HEK293 (cell line): ENCODE data around the gene JOSD1.

Source experiments
- CTCF ChIA-PET: fragments of 350-600 bp; formaldehyde crosslinking; extraction: SDS; loops from one replicate; lab custom pipeline; 2021; ENCODE audit warnings: antibody characterized with exemption; lab: Yijun Ruan, JAX
- POLR2A ChIA-PET: fragments of 300-600 bp; formaldehyde crosslinking; extraction: SDS; loops from one replicate; lab custom pipeline; 2020; ENCODE audit warnings: antibody characterized with exemption, inconsistent platforms; lab: Yijun Ruan, JAX
- H3K27ac ChIP-seq: fragments of 200-500 bp; sonication (Bioruptor generic); 2 replicates; pipeline ENCODE4 v1.5.1; 2014; ENCODE audit warnings: low read depth, low read length, control low read depth, inconsistent platforms; ENCODE audit errors: extremely low read depth
- H3K36me3 ChIP-seq, 2 experiments: fragments of 200-500 bp in 1 of 2; sonication (Bioruptor generic) in 1 of 2; 1 replicate in 1 of 2; 2 replicates in 1 of 2; pipeline ENCODE4 v1.5.1; 2014 to 2017; ENCODE audit warnings: inconsistent platforms in 2 of 2, low read length in 2 of 2; ENCODE audit not compliant: control insufficient read depth in 2 of 2, insufficient read depth in 1 of 2
- H3K4me1 ChIP-seq: fragments of 200-500 bp; sonication (Bioruptor generic); 2 replicates; pipeline ENCODE4 v1.5.1; 2014; ENCODE audit warnings: mild to moderate bottlenecking, low read length, inconsistent platforms; ENCODE audit not compliant: control insufficient read depth, insufficient read depth
- H3K4me3 ChIP-seq: 2 replicates; pipeline ENCODE4 v1.5.1; 2011; ENCODE audit warnings: low read depth, mild to moderate bottlenecking, control low read depth, low read length, moderate library complexity
- H3K9me3 ChIP-seq: fragments of 200-500 bp; sonication (Bioruptor generic); 2 replicates; pipeline ENCODE4 v1.5.1; 2014; ENCODE audit warnings: low read depth, low read length, inconsistent platforms; ENCODE audit not compliant: control insufficient read depth, insufficient read depth
- FEZF1 ChIP-seq: fragments of 450-650 bp; formaldehyde crosslinking; IDR thresholded peaks from 2 replicates; pipeline ENCODE4 v1.5.1; 2016; ENCODE audit warnings: missing biosample characterization, missing genetic modification characterization
- HOXA7 ChIP-seq: sonication (generic); formaldehyde crosslinking; IDR thresholded peaks from 2 replicates; pipeline ENCODE4 v1.8.1; 2022; ENCODE audit warnings: missing genetic modification reagents, borderline replicate concordance
- SALL2 ChIP-seq: fragments of 450-650 bp; formaldehyde crosslinking; IDR thresholded peaks from 2 replicates; pipeline ENCODE4 v1.5.0; 2017; ENCODE audit warnings: missing biosample characterization, mild to moderate bottlenecking, missing genetic modification characterization, borderline replicate concordance
- TCF7L2 ChIP-seq: IDR thresholded peaks from 2 replicates; pipeline ENCODE4 v1.6.1; 2011; ENCODE audit warnings: low read depth, mild to moderate bottlenecking, inconsistent platforms, low read length, moderate library complexity, borderline replicate concordance
- TSHZ1 ChIP-seq: fragments of 450-650 bp; formaldehyde crosslinking; IDR thresholded peaks from 2 replicates; pipeline ENCODE4 v1.5.1; 2016; ENCODE audit warnings: missing biosample characterization, missing genetic modification characterization, borderline replicate concordance
- ZBTB1 ChIP-seq: fragments of 450-650 bp; formaldehyde crosslinking; IDR thresholded peaks from 2 replicates; pipeline ENCODE4 v1.5.1; 2016; ENCODE audit warnings: missing biosample characterization, missing genetic modification characterization
- ZBTB20 ChIP-seq: fragments of 450-650 bp; formaldehyde crosslinking; IDR thresholded peaks from 2 replicates; pipeline ENCODE4 v1.5.1; 2016; ENCODE audit warnings: missing biosample characterization, missing genetic modification characterization
- ZFP3 ChIP-seq: fragments of 450-650 bp; formaldehyde crosslinking; IDR thresholded peaks from 2 replicates; pipeline ENCODE4 v1.5.1; 2016; ENCODE audit warnings: low read depth, missing biosample characterization, missing genetic modification characterization
- ZFP69B ChIP-seq: fragments of 450-650 bp; formaldehyde crosslinking; IDR thresholded peaks from 2 replicates; pipeline ENCODE4 v1.5.1; 2016; ENCODE audit warnings: missing biosample characterization, missing genetic modification characterization
- ZNF146 ChIP-seq: fragments of 450-650 bp; formaldehyde crosslinking; IDR thresholded peaks from 2 replicates; pipeline ENCODE4 v1.5.1; 2016; ENCODE audit warnings: missing biosample characterization, missing genetic modification characterization
- ZNF148 ChIP-seq: fragments of 450-650 bp; formaldehyde crosslinking; IDR thresholded peaks from 2 replicates; pipeline ENCODE4 v1.5.0; 2017; ENCODE audit warnings: missing biosample characterization, missing genetic modification characterization, borderline replicate concordance
- ZNF155 ChIP-seq: fragments of 450-650 bp; formaldehyde crosslinking; IDR thresholded peaks from 2 replicates; pipeline ENCODE4 v1.5.1; 2016; ENCODE audit warnings: missing biosample characterization, missing genetic modification characterization
- ZNF18 ChIP-seq: fragments of 450-650 bp; formaldehyde crosslinking; IDR thresholded peaks from 2 replicates; pipeline ENCODE4 v1.5.1; 2016; ENCODE audit warnings: missing biosample characterization, missing genetic modification characterization
- ZNF239 ChIP-seq: fragments of 450-650 bp; formaldehyde crosslinking; IDR thresholded peaks from 2 replicates; pipeline ENCODE4 v1.5.1; 2016; ENCODE audit warnings: missing biosample characterization, missing genetic modification characterization
- ZNF311 ChIP-seq: fragments of 450-650 bp; formaldehyde crosslinking; IDR thresholded peaks from 2 replicates; pipeline ENCODE4 v1.5.1; 2017; ENCODE audit warnings: missing biosample characterization, missing genetic modification characterization, borderline replicate concordance
- ZNF324 ChIP-seq: fragments of 450-650 bp; formaldehyde crosslinking; IDR thresholded peaks from 2 replicates; pipeline ENCODE4 v1.5.1; 2016; ENCODE audit warnings: missing biosample characterization, missing genetic modification characterization
- ZNF335 ChIP-seq: fragments of 450-650 bp; formaldehyde crosslinking; conservative IDR thresholded peaks from 2 replicates; pipeline ENCODE4 v1.5.1; 2016; ENCODE audit warnings: missing biosample characterization, missing genetic modification characterization
- ZNF350 ChIP-seq: fragments of 450-650 bp; formaldehyde crosslinking; IDR thresholded peaks from 2 replicates; pipeline ENCODE4 v1.5.0; 2017; ENCODE audit warnings: missing biosample characterization, mild to moderate bottlenecking, missing genetic modification characterization
- ZNF558 ChIP-seq: fragments of 450-650 bp; formaldehyde crosslinking; IDR thresholded peaks from 2 replicates; pipeline ENCODE4 v1.5.1; 2016; ENCODE audit warnings: missing biosample characterization, missing genetic modification characterization
- ZNF571 ChIP-seq: fragments of 450-650 bp; formaldehyde crosslinking; IDR thresholded peaks from 2 replicates; pipeline ENCODE4 v1.5.0; 2017; ENCODE audit warnings: missing biosample characterization, missing genetic modification characterization
- ZNF624 ChIP-seq: fragments of 450-650 bp; formaldehyde crosslinking; IDR thresholded peaks from 2 replicates; pipeline ENCODE4 v1.5.1; 2017; ENCODE audit warnings: missing biosample characterization, missing genetic modification characterization
- ZNF654 ChIP-seq: fragments of 450-650 bp; formaldehyde crosslinking; IDR thresholded peaks from 2 replicates; pipeline ENCODE4 v1.5.1; 2016; ENCODE audit warnings: low read depth, missing biosample characterization, missing genetic modification characterization
- ZNF692 ChIP-seq: fragments of 450-650 bp; formaldehyde crosslinking; IDR thresholded peaks from 2 replicates; pipeline ENCODE4 v1.5.1; 2016; ENCODE audit warnings: missing biosample characterization, missing genetic modification characterization
- ZNF837 ChIP-seq: fragments of 450-650 bp; formaldehyde crosslinking; IDR thresholded peaks from 2 replicates; pipeline ENCODE4 v1.5.1; 2016; ENCODE audit warnings: missing biosample characterization, missing genetic modification characterization

JOSD1 gene

GRCh38 chr22:38694940-38695339 lies 5.8 kb downstream of the JOSD1 start:
- Histone ChIP-seq H3K36me3 (peaks cover 21 to 66% of the 10 kb centered on the region in 2 experiments), H3K9me3 (no peaks in the 10 kb centered on the region), H3K27ac (no peak overlapping the region), H3K4me1 (peaks cover 3% of the 10 kb centered on the region; the same call in 1 of the 2 replicates), H3K4me3 (no peak overlapping the region)
- TF ChIP-seq ZNF324 (tag by site-specific recombination) (no peak), TSHZ1 (tag by site-specific recombination) (no peak), ZNF558 (tag by site-specific recombination) (no peak), ZNF146 (no peak), HOXA7 (CRISPR knock-in tag) (no peak), ZFP3 (tag by site-specific recombination) (no peak), ZNF155 (tag by site-specific recombination) (no peak), ZNF571 (no peak), ZNF239 (tag by site-specific recombination) (no peak), ZNF311 (tag by site-specific recombination) (no peak), ZNF624 (tag by site-specific recombination) (no peak), ZNF148 (tag by site-specific recombination) (no peak), SALL2 (tag by site-specific recombination) (no peak), ZNF350 (tag by site-specific recombination) (no peak), ZNF18 (no peak)
- CTCF ChIA-PET: interaction anchor here (0.6 to 4.9 kb wide), 2 partner anchors 13 to 979 kb away, joined by 3 to 31 read pairs; partner anchors contain the start of gene TOMM22
- POLR2A ChIA-PET: interaction anchor here (0.7 to 8.0 kb wide), 3 partner anchors 13 to 249 kb away, joined by 8 to 60 read pairs (median 9); partner anchors contain the start of gene TOMM22

- ChIA-PET POLR2A (interaction anchor here (0.6 to 8.0 kb wide), 4 partner anchors 12 to 248 kb away, joined by 4 to 60 read pairs (median 8); partner anchors contain the start of gene TOMM22), CTCF (interaction anchor here (4.9 kb wide), 1 partner anchor 12 kb away, joined by 31 read pairs; the partner anchor contains the start of gene TOMM22)
- TF ChIP-seq TCF7L2: no peak
- TF ChIP-seq ZNF837: no peak
- no peak for TF ChIP-seq ZBTB20 (tag by site-specific recombination)
- no peak for TF ChIP-seq ZNF571
- TF ChIP-seq ZBTB1 (tag by site-specific recombination): no peak
- TF ChIP-seq ZNF654 (tag by site-specific recombination): no peak
- peak; percentile 72; the same call in 1 of the 2 replicates for TF ChIP-seq ZFP69B (tag by site-specific recombination)
- TF ChIP-seq FEZF1 (tag by site-specific recombination): peak; percentile 68
- TF ChIP-seq ZNF692 (tag by site-specific recombination): peak; percentile 86
- TF ChIP-seq ZNF335: no peak
- no peaks in the 10 kb centered on the region for H3K9me3 ChIP-seq
- peaks cover 3% of the 10 kb centered on the region; the same call in 1 of the 2 replicates for H3K4me1 ChIP-seq
- no peak overlapping the region for H3K4me3 ChIP-seq
- H3K27ac ChIP-seq: no peak overlapping the region
- peaks cover 26 to 71% of the 10 kb centered on the region in 2 experiments for H3K36me3 ChIP-seq
Observed at GRCh38 chr22:38694049-38694448, 6.7 kb downstream of the JOSD1 start.
